Mucosa of gallbladder (tissue), 1 donor: ENCODE data around the gene SCARB1. TPM values are rescaled to one million over a fixed set of nuclear protein-coding genes. Genes with fewer than 3 reads are reported as not detected.

Experiments used
- DNase-seq: peaks from one replicate; pipeline ENCODE4 v3.0.0-alpha.2; 2020; ENCODE audit warnings: low spot score
- total RNA-seq: library from RNA; stranded (reverse); gene quantifications from one replicate; pipeline ENCODE4 v1.2.1, GENCODE V29; 2021
- donor health status: DM: no; HTN: no; CAD: no.

SCARB1 gene
- total RNA-seq, 1 donor from 2014 or later = 102 TPM

DNA sequence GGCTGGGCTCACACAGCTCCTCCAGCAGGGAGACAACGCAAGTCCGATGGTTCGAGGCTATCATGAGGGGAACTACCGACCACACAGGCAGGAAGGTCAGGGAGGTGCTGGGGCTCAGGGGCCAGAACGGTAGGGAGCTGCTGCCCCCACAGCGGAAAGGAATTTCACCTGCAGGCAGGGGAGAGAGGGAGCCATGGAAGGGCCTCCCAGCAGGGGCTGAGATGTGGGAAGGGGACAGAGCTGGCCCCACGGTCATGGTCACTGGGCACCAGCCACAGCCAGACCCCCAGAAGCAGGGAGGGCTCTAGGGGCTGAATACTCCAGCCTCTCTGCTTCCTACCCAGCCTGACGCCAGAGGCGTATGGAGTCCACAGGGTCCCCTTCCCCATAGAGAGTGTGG is 103.1 kb downstream of the SCARB1 start:
- no peak for DNase-seq

- DNase-seq = no peak
Observed at GRCh38 chr12:124759841-124760503, 103.7 kb downstream of the SCARB1 start.

DNA sequence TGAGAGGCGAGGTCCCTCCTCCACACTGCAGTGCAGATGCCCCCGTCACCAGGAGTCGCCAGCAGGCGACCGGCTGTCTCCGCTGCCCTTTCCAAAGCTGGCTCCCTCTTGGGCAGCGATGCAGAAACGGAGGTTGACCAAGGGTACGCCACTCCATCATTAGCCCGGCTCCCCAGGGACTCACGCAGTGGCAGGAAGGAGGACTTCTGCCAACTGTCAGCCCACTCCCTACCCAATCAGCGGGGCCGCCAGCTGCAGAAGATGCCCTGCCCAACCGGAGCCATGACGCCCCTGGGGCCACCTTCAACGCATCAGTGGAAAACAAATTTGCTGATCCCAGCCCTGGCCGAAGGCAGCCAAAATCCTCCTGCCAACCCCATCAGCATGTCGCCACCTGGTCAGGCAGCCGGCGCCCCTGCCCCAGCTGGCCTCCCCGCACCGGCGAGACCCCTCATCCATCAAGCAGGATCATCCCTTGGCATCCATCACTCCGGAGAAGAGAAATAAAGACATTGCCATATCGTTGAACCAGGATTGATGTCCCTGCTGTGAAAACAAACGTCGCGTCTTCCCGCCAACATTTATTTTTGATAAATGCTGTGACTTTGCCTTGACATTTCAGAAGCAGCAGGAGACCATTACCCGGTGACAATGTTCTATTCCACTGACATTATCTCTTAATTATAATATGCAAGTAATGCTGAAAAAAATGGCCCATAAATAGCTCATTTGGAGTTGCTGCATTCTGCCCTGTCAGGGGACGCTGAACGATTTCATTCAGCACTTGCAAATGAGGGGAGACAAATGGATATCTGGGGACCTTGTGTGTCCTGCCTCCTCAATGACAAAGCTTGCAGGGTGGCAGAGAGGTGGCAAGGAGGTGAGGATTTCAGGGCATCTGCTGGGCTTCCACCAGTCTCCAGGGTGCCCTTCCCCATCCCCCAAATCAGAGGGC is 105.1 kb downstream of the SCARB1 start:
- no peak for DNase-seq

DNA sequence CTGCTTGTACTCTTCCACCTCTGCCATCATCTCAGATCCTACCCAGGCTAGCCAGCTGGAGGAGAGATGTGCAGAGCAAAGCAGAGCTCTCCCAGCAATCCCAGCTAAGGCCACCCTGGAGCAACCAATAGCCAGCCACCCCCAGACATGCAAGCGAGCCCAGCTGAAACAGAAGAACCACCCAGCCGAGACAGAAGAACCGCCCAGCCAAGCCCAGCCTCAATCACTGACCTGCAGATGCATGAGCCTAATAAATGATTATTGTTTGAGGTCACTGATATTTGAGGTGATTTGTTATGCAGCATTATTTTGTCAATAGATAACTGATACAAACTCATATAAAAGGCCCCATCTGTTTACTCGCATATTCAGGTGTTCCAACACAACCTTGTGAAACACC is 106.3 kb downstream of the SCARB1 start:
- no peak for DNase-seq

- DNase-seq = no peak
Observed at GRCh38 chr12:124756760-124757159, 106.9 kb downstream of the SCARB1 start.

DNA sequence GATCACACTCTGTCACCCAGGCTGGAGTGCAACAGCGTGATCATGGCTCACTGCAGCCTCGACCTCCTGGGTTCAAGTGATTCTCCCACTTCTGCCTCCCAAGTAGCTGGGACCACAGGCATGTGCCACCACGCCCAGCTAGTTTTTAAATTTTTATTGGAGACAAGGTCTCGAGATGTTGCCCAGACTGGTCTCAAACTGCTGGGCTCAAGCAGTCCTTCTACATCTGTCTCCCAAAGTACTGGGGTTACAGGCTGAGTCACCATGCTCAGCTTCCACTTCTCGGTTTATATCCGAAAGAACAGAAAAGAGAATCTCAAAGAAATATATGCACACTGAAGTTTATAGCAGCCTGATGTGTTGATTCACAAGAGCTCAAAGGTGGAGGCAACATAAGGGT is 107.5 kb downstream of the SCARB1 start:
- no peak for DNase-seq

- no peak for DNase-seq
Observed at GRCh38 chr12:124755801-124756148, 107.9 kb downstream of the SCARB1 start.

DNA sequence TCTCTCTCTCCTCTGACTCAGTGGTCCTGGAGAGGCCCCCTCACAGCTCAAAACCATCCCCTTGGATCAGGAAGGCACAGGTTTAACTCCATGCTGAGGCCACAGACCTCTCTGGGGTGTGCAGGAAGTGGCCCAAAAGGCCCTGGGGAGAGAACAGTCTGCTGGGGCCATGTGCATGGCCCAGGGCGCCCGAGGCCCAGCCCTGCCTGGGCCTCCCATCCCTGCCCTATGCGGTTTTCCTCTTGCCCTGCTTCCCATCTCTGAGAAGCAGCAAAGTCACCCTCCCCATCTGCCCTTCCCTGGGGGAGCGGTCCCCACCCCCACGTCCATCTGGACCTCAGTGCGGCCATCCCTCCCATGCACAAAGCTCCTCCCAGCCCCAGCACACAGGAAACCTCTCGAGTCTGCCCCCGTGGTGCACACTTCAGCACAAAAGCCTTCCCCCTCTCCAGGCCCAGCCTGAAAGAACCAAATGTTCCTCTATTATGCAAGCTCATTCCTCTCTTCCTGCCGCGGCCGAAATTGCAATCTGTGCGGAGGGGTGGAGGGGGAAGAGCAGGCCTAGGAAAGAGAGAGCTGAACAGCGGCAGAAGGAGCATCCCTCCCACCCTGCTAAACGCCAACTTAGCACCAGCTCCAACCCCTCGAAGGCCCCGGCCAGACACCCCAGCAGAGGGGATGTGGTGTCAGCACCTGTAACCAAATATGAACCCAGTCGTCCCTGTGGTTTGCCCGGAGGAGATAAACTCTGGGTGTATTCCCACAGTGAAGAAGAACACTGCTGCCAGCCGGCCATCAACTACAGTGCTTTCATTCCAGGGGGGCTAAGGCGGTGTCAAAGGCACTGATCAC is 108.5 kb downstream of the SCARB1 start:
- peak; percentile 80 for DNase-seq

- DNase-seq = no peak
Observed at GRCh38 chr12:124754491-124754890, 109.2 kb downstream of the SCARB1 start.

- no peak for DNase-seq
Observed at GRCh38 chr12:124753993-124754392, 109.7 kb downstream of the SCARB1 start.

DNA sequence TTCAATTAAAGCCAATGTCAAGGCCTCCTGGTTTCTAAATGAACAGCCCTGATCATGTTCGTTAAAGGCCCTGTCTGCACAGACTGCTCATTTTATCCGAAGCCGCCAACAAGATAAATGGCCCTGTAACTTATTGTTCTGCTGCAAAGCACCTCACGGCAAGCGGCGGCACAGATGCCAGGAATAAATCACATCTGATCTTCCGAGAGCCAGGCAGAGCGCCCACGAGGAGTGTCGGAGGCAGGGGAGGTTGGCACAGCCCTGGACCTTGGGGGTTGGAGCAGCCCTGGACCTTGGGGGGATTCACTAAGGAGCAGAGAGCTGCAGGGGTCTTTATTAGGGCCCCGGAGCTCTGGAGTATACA is 110.5 kb downstream of the SCARB1 start:
- DNase-seq = no peak

GRCh38 chr12:124752437-124753227 is 111.0 kb downstream of the SCARB1 start:
- DNase-seq = no peak

GRCh38 chr12:124751654-124752355 is 111.9 kb downstream of the SCARB1 start:
- no peak for DNase-seq

GRCh38 chr12:124750787-124751471 is 112.7 kb downstream of the SCARB1 start:
- DNase-seq = no peak

GRCh38 chr12:124750149-124750656 is 113.5 kb downstream of the SCARB1 start:
- DNase-seq = no peak

- no peak for DNase-seq
Observed at GRCh38 chr12:124749725-124750124, 113.9 kb downstream of the SCARB1 start.

DNA sequence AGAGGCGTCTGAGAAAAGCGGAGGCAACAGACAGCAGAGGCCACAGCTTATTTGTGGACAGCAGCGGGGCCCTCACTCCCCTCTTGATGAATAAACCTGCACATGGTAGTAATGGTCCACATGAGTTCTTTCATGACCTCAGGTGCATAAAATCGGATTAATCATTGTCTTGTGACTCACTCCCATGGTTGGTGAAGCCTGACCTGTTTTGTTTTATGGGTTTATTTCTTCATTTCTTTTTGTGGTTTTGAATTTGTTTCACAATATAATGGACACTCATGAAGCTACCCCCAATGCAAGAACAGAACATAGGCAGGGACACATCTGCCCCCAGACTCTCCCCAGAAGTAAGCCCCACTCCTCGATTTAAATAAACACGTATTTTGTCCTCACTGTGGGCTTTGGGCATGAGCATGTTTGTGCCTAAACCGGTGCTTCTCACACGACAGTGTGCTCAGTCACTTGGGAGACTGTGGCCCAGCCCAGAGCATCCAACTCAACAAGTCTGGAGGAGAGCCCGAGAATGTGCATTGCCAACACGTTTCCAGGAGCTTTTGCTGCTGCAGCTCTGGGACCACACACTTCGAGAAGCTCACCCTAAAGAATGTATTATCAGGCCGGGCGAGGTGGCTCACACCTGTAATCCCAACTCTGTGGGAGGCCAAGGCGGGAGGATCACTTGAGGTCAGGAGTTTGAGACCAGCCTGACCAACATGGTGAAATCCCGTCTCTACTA is 116.1 kb downstream of the SCARB1 start:
- DNase-seq = no peak

- no peak for DNase-seq
Observed at GRCh38 chr12:124746649-124747425, 116.8 kb downstream of the SCARB1 start.
